DMS79 (cell line): ENCODE results near the gene AASDH.
"Not testable (repeated sequence)": the region's sequence is repeated elsewhere in the genome, so short reads cannot be mapped to it uniquely, and the experiment has no call there.

Source experiments
- DNase-seq: peaks from one replicate; lab custom pipeline; 2025; lab: John Stamatoyannopoulos, UW

AASDH gene

GRCh38 chr4:56400560-56400959 is 13.3 kb upstream of the AASDH start:
- no peak for DNase-seq

GRCh38 chr4:56391270-56391669 is 4.0 kb upstream of the AASDH start:
- DNase-seq, result no peak

GRCh38 chr4:56389558-56389957 is 2.3 kb upstream of the AASDH start:
- no peak for DNase-seq

GRCh38 chr4:56388306-56388705 is 1.0 kb upstream of the AASDH start:
- no peak for DNase-seq

GRCh38 chr4:56386091-56386490 is 1.2 kb downstream of the AASDH start:
- no peak for DNase-seq

GRCh38 chr4:56375458-56375857 is 11.8 kb downstream of the AASDH start:
- no peak for DNase-seq

- DNase-seq, result no peak
Observed at GRCh38 chr4:56374956-56375355, 12.3 kb downstream of the AASDH start.

- DNase-seq, result no peak
Observed at GRCh38 chr4:56372774-56373173, 14.5 kb downstream of the AASDH start.

- no peak for DNase-seq
Observed at GRCh38 chr4:56371426-56372220, 15.7 kb downstream of the AASDH start.

- DNase-seq, result no peak
Observed at GRCh38 chr4:56370377-56370776, 16.9 kb downstream of the AASDH start.

- DNase-seq, result not testable (repeated sequence)
Observed at GRCh38 chr4:56362981-56363380, 24.3 kb downstream of the AASDH start.

- no peak for DNase-seq
Observed at GRCh38 chr4:56360071-56360470, 27.2 kb downstream of the AASDH start.

GRCh38 chr4:56356650-56357049 is 30.6 kb downstream of the AASDH start:
- DNase-seq, result no peak

GRCh38 chr4:56348576-56348975 is 38.7 kb downstream of the AASDH start:
- DNase-seq, result no peak

- no peak for DNase-seq
Observed at GRCh38 chr4:56345458-56345857, 41.8 kb downstream of the AASDH start.

GRCh38 chr4:56342746-56343145 is 44.5 kb downstream of the AASDH start:
- no peak for DNase-seq

- DNase-seq, result no peak
Observed at GRCh38 chr4:56330691-56331090, 56.6 kb downstream of the AASDH start.

- no peak for DNase-seq
Observed at GRCh38 chr4:56326363-56326762, 60.9 kb downstream of the AASDH start.

- no peak for DNase-seq
Observed at GRCh38 chr4:56324011-56324610, 63.2 kb downstream of the AASDH start.

GRCh38 chr4:56323327-56323726 is 64.0 kb downstream of the AASDH start:
- DNase-seq, result no peak

GRCh38 chr4:56321251-56321650 is 66.0 kb downstream of the AASDH start:
- DNase-seq, result no peak

GRCh38 chr4:56320293-56320692 is 67.0 kb downstream of the AASDH start:
- no peak for DNase-seq

GRCh38 chr4:56318555-56318954 is 68.7 kb downstream of the AASDH start:
- no peak for DNase-seq

GRCh38 chr4:56317749-56318148 is 69.5 kb downstream of the AASDH start:
- DNase-seq, result no peak
